Nephron (organoid): ENCODE data around the gene RPRD2.
A peak's percentile ranks its signal among the peaks of the same experiment; 100 is the strongest.

Source experiments
- H3K27ac Mint-ChIP-seq, 3 experiments: 2 replicates each; pipeline ENCODE4 v1.8.0; 2020; ENCODE audit warnings: mixed read lengths in 3 of 3, mild to moderate bottlenecking in 2 of 3, moderate library complexity in 1 of 3
- H3K27me3 Mint-ChIP-seq: 2 replicates; pipeline ENCODE4 v1.8.0; 2021; ENCODE audit warnings: low read depth, mild to moderate bottlenecking, moderate library complexity, mixed read lengths
- H3K36me3 Mint-ChIP-seq: 2 replicates; pipeline ENCODE4 v1.8.0; 2020; ENCODE audit warnings: low read depth, mixed read lengths
- H3K4me1 Mint-ChIP-seq: 2 replicates; pipeline ENCODE4 v1.8.0; 2020; ENCODE audit warnings: mixed read lengths
- H3K4me3 Mint-ChIP-seq, 3 experiments: 2 replicates each; pipeline ENCODE4 v1.8.0; 2020; ENCODE audit warnings: mild to moderate bottlenecking in 3 of 3, mixed read lengths in 3 of 3, moderate library complexity in 2 of 3
- H3K9me3 Mint-ChIP-seq: 2 replicates; pipeline ENCODE4 v1.8.0; 2020; ENCODE audit warnings: mixed read lengths
- CTCF ChIP-seq, 3 experiments: fragments of 200-600 bp; sonication (generic); IDR thresholded peaks; one replicate each; pipeline ENCODE4 v1.5.0; 2021; ENCODE audit warnings: antibody characterized with exemption in 3 of 3; ENCODE audit not compliant: unreplicated experiment in 3 of 3

Gene RPRD2

GRCh38 chr1:150516050-150516591 is 152.2 kb downstream of the RPRD2 start:
- H3K4me3 Mint-ChIP-seq = peak overlapping the region; percentile 86 to 89 (median 88)
- no peaks in the 10 kb centered on the region for H3K9me3 Mint-ChIP-seq
- peak overlapping the region; percentile 59 to 88 (median 80) for H3K27ac Mint-ChIP-seq
- no peaks in the 10 kb centered on the region for H3K27me3 Mint-ChIP-seq
- H3K4me1 Mint-ChIP-seq = peaks cover 36% of the 10 kb centered on the region
- TF ChIP-seq CTCF (IDR thresholded peaks at IDR 0.05; ENCODE audit: unreplicated experiment in 3 of 3) = no peak
- H3K36me3 Mint-ChIP-seq = peaks cover 16% of the 10 kb centered on the region

GRCh38 chr1:150516616-150517015 is 152.7 kb downstream of the RPRD2 start:
- Mint-ChIP-seq H3K9me3 (no peaks in the 10 kb centered on the region), H3K27ac (peak overlapping the region; percentile 59 to 88 (median 80)), H3K36me3 (peaks cover 15% of the 10 kb centered on the region), H3K4me1 (peaks cover 40% of the 10 kb centered on the region), H3K27me3 (no peaks in the 10 kb centered on the region), H3K4me3 (peak overlapping the region; percentile 86 to 89 (median 88))
- TF ChIP-seq CTCF (IDR thresholded peaks at IDR 0.05; ENCODE audit: unreplicated experiment in 3 of 3) = no peak

- no peaks in the 10 kb centered on the region for H3K36me3 Mint-ChIP-seq
- peak overlapping the region in 1 of 3 experiments; percentile 48 for H3K4me3 Mint-ChIP-seq
- no peak for TF ChIP-seq CTCF (IDR thresholded peaks at IDR 0.05; ENCODE audit: unreplicated experiment in 3 of 3)
- H3K27ac Mint-ChIP-seq = no peak overlapping the region
- H3K9me3 Mint-ChIP-seq = no peaks in the 10 kb centered on the region
- peaks cover 10% of the 10 kb centered on the region for H3K4me1 Mint-ChIP-seq
- H3K27me3 Mint-ChIP-seq = no peaks in the 10 kb centered on the region
These were observed 157.4 kb downstream of the RPRD2 start for GRCh38 chr1:150521196-150521968.

- H3K36me3 Mint-ChIP-seq = no peaks in the 10 kb centered on the region
- peaks cover 13% of the 10 kb centered on the region for H3K4me1 Mint-ChIP-seq
- H3K9me3 Mint-ChIP-seq = no peaks in the 10 kb centered on the region
- no peak for TF ChIP-seq CTCF (IDR thresholded peaks at IDR 0.05; ENCODE audit: unreplicated experiment in 3 of 3)
- H3K27ac Mint-ChIP-seq = no peak overlapping the region
- no peaks in the 10 kb centered on the region for H3K27me3 Mint-ChIP-seq
- H3K4me3 Mint-ChIP-seq = no peak overlapping the region
These were observed 161.4 kb downstream of the RPRD2 start for GRCh38 chr1:150525348-150525747.
